Fibroblast of gingiva (primary cell): ENCODE results near the gene NR3C2.

Experiments
- DNase-seq: peaks from one replicate; pipeline ENCODE4 v3.0.0-alpha.2; 2011; ENCODE audit warnings: low read depth

The NR3C2 gene

DNA sequence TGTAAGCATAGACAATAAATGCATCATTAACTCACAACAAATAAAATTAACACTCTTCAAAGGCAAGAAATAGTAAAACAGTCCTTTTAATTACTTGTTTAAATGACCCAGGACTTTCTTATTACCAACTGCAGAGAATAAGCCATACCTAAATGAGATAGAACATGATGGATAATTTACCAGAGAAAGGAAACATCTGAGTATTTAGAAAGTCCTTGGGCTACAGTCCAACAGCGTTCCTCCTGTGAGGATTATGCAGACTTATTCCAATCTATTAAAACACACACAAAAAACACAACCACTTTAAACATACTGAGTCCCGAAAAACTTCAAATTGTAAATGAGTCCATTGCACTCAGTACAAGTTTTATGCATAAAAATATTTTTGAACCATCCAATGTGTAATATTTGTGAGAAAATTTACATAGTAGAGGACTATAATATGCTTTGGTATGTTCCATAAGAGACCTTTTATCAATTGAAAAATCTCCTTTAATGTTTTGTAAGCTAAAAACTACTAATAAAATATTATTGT, 129.2 kb downstream of the NR3C2 start:
- DNase-seq, result no peak

- DNase-seq, result no peak
Measured at GRCh38 chr4:148311526-148311925, 130.7 kb downstream of the NR3C2 start.

DNA sequence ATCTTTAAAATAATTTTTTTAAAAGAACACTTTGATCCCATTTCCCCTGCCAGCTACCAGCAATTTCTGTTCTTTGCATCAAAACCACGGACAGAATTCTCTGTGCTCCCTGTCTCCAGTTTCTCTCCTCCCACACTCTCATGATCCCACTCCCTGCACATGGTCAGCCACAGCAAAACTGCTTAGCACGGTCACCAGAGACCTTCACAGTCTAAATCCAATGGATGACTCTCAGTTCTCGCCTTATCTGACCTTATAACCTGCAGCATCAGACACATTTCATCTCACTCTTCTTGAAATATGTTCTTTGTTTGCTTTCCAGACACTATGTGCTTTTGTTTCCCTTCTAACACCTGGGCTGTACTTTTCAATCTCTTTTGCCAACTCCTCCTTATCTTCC, 131.5 kb downstream of the NR3C2 start:
- DNase-seq, result no peak

DNA sequence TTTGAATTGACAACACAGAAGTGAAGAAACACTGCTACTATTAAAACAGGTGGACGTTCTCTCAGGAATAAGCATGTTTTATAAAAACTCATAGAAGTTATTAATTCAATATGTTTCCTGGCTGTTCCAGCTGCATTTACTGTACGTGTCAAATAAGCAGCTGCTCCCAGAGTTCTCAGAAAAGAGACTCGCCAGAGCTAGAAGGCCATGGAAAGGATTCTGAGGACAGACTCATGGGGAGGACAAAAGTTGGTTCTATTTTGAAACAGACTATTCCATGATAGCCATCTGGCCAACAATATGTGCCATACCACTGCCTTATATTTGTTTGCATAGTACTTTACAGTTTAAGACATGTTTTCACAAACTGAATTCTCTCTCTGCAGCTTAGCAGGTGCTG, 136.5 kb downstream of the NR3C2 start:
- no peak for DNase-seq

- no peak for DNase-seq
Measured at GRCh38 chr4:148302416-148302815, 139.8 kb downstream of the NR3C2 start.

GRCh38 chr4:148300877-148301276, 141.3 kb downstream of the NR3C2 start:
- DNase-seq, result no peak

DNA sequence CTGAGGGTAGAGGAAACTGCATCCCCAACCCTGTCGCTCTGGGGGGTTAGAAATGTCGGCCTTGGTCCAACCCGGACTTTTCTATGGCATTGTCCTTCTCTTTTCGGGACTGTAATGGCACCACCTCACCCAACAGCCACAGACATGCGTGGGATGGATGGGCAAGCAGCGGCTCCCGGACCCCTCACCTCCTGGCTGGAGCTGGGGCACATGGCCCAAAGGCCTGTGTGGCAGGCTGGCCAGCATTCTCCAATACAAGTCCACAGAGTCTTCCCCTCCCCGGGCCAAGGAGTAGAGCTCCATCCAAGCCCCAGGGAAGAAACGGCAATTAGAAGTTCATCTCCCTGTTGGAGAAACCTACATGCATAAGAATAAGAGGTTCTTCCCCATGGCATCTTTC, 142.9 kb downstream of the NR3C2 start:
- DNase-seq, result no peak

DNA sequence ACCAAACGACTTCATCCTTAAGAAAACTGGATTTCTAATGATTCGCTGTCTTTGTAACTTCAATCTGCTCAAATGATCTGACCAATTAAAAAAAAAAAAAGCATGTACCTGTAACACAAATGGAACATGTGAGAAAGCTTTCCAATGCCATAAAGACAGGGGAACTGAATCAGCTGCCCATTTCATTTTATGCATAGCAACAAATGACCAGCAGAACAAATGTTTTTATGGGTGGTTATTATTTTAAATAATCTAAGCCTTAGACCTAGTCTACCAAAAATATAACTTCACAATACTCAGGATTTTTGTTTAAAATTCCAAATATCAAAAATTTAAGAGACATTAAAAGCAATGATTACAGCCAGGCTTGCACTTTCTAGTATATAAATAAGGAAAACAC, 145.7 kb downstream of the NR3C2 start:
- DNase-seq, result no peak

- no peak for DNase-seq
Measured at GRCh38 chr4:148295642-148296041, 146.6 kb downstream of the NR3C2 start.

DNA sequence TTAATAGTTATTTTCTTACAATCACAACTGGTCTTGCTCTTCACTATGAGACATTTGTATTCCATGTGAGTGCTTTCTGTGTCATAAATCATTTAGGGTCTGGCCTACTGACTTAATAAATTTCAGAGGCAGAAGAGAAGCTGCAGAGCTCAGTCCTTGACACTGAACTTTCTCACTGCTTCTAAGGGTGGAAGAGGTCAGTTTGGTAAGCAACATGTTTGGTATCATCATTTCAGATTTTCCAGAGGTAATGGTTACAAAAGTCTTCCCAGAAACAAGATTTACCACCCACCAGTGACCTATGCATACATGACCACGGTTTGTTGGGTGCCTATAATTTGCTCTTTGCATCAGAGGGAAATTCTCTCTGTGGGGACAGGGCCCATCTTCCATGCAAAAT, 148.6 kb downstream of the NR3C2 start:
- DNase-seq, result no peak

DNA sequence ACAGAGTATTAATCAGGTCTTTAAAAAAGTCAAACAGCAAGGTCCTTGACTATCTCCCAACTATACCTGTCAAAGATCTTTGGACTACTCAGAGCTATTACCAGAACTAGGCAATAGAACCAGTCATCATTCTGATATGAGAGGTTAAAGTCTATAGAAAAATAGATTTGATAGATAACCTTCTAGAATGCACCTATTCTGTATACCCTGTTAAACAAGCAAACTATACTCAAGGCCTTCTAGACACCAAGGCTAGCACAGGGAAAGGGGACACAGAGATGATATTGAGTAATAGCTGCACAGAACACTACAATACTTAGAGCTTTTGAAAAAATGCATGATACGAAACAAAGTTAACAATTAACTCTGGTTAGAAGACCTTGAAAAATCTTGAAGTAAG, 149.5 kb downstream of the NR3C2 start:
- DNase-seq, result no peak

DNA sequence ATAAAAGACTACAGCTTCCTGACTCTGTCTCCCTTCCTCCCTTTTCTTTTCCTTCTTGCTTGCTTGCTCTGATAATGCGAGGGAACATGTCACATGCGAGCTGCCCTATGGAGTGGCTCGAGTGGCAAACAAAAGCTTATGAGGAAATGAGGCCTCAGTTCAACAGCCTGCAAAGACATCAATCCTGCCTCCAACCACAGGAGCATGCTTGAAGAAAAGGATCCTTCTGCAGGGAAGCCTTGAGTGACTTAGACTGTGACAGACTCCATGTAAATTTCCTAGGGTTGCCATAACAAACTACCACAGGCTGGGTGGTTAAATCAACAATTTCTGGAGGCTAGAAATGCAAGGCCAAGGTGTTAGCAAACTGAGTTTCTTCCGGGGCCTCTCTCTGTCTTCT, 152.5 kb downstream of the NR3C2 start:
- no peak for DNase-seq

- DNase-seq, result no peak
Measured at GRCh38 chr4:148288448-148288847, 153.8 kb downstream of the NR3C2 start.

DNA sequence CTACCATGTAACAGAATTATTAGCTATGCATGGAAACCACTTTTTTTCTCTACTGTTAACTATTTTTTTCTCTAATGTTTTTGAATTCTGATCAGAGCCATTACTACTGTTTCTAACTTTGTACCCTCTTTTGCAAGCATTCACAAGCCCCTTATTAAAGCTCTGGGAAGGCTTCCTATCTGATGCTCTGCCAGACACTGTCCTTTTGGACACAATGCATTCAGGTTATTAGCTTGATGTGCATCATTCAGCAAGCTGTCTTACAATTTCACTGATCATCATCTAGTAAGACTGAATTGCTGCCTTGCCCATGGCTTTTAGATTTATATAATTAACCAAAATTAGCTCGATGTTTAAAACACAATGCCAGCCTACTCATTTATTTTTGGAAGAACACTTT, 155.1 kb downstream of the NR3C2 start:
- no peak for DNase-seq

DNA sequence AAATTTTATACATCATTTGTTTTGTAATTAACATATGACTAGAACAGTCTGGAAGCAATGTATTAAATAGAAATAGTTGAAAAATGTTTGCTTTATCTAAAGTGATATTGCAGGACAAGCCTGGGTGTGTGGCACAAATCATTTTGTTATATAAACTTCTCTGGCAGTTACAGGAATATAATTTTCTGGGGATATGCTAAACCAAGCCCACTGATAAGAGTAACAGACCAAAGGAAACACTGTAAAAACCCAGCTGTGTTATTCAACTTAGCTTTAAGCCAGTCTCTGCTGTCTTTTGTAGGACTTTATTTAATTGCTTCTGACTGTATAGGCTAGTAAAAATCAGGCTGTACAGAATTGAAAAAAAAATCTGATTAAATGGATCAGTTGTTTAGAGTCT, 156.2 kb downstream of the NR3C2 start:
- DNase-seq, result no peak

DNA sequence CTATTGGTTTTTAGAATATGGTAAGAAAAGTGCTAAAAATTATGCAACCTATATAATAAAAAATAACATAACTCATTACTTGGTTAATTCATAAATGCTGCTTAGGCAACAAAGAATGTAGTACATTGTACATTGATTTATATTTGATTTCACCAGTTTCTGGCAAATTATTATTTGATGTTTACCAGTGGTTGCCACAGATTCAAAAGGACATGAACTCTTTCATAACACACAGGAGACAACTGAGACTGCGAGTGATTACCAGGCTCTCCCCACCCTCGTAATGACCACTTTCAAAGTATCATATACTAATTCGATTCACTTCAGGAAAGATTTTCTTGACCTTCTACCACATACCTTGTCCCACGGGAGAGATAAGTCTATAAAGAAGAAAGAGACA, 158.5 kb downstream of the NR3C2 start:
- DNase-seq, result no peak

DNA sequence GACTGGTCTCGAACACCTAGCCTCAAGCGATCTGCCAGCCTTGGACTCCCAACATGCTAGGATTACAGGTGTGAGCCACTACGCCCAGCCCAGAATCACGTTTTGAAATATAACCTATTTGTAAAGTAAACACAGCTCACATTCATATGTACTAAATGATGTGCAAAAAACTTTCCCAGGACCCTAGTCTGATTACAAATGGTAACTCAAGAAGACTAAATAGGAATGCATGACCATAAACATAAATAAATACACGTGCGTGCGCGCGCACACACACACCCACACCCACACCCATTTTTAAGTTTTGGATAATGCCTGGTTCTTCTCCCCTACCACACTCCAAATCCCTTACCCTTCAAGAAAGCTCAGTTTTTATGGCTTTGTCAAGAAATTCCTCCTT, 163.9 kb downstream of the NR3C2 start:
- no peak for DNase-seq

DNA sequence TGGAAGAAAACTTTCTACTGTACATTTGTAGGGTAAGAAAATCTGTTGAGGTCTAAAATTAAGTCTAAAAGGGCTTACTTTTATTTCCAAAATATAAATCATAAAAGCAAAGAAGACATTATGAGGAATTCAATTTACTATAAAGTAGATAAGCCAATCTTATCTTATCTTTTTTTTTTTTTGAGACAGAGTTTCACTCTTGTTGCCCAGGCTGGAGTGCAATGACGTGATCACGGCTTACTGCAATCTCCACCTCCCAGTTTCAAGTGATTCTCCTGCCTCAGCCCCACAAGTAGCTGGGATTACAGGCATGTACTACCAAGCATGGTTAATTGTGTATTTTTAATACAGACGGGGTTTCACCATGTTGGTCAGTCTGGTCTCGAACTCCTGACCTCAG, 166.9 kb downstream of the NR3C2 start:
- no peak for DNase-seq

DNA sequence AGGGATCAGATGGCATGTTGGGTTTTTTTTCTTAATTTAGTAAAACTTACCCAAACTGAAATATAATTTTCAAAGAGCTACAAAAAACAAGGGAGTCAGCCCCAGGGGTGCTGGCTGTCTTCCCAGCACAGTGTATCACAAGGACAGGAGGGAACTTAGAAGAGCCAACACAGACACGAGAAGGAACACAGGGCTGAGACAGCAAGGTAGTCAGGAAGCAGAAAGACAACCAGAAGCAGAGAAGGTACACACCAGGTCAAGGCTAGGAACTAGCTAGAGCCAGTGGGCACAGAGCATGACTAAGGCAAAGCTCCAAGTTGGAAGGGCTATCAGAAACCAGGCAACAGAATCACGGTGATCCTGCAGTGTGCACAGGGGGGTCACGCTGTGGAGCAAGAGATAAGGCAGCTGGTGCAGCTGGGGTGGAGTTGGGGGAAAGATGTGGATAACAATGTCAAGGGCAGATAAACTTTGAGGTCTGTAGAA, 168.7 kb downstream of the NR3C2 start:
- DNase-seq, result no peak

- DNase-seq, result no peak
Measured at GRCh38 chr4:148271166-148271565, 171.0 kb downstream of the NR3C2 start.

DNA sequence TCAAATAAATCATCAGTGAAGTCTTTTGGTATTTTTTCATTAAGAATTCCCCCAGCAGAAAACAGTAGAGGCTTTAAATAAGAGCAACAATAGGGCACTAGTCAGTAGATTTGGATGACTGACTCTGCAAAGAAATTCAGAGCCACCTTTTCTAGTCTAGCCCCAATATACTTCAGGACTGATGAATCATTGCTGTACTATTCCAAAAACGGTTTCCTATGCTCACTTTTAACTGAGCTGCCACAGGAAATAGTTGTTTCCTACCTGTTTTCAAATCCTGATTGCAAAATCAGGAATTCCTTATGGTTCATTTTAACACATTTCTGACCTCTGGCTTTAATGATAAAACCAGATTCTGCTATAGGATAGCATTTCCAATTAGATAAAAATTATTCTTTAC, 171.6 kb downstream of the NR3C2 start:
- DNase-seq, result no peak

GRCh38 chr4:148268835-148269234, 173.4 kb downstream of the NR3C2 start:
- DNase-seq, result no peak

GRCh38 chr4:148266921-148267320, 175.3 kb downstream of the NR3C2 start:
- DNase-seq, result no peak

DNA sequence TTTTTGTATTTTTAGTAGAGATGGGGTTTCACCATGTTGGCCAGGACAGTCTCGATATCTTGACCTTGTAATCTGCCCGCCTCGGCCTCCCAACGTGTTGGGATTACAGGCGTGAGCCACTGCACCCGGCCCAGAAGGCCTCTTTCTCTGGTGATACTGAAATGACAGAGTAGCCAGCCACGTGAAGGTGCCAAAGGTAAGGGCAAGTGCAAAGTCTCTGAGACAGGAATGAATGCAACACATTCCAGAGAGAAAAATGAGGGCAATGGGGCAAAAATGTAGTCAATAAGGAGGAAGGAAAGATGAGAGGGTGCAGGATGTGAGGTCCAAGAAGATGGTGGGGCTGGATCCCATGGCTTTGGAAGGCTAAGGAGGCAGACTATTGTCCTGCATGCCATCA, 176.0 kb downstream of the NR3C2 start:
- no peak for DNase-seq

DNA sequence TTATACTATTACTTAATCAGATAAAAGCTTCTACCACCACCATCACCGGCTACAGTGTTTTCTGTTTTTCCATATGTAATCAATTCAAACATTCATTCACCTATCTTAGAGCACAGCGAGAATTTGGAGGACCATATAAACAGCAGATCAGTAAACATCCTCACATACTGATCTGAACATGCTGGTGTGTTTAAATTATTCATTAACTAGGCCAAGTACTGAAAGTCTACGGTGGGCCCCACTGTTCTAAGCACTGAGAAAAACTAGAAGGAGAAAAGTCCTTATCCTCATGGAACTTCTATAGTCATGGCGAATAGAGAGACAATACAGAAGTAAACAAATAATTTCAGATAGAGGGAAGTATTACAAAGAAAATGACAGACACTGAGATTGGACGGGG, 176.6 kb downstream of the NR3C2 start:
- no peak for DNase-seq
